Neuronal stem cell (in vitro differentiated cells): Measurements from ENCODE around the gene ACKR4.

Experiments
- DNase-seq: peaks from one replicate; pipeline ENCODE4 v3.0.0-alpha.2; 2013; ENCODE audit warnings: low spot score
- H2AFZ ChIP-seq: one replicate; pipeline ENCODE4 v1.6.1; 2013; ENCODE audit warnings: mild to moderate bottlenecking, low read length, inconsistent platforms
- H2AK5ac ChIP-seq: 2 replicates; pipeline ENCODE4 v1.6.1; 2013; ENCODE audit warnings: low read depth, mild to moderate bottlenecking, inconsistent platforms, low read length, moderate library complexity, mixed read lengths
- H2BK120ac ChIP-seq: 2 replicates; pipeline ENCODE4 v1.6.1; 2013; ENCODE audit warnings: low read depth, mild to moderate bottlenecking, inconsistent platforms, low read length, moderate library complexity, mixed read lengths
- H2BK12ac ChIP-seq: one replicate; pipeline ENCODE4 v1.6.1; 2013; ENCODE audit warnings: low read length, inconsistent platforms
- H2BK15ac ChIP-seq: 2 replicates; pipeline ENCODE4 v1.6.1; 2013; ENCODE audit warnings: mild to moderate bottlenecking, low read length, inconsistent platforms, mixed read lengths
- H2BK5ac ChIP-seq: one replicate; pipeline ENCODE4 v1.6.1; 2013; ENCODE audit warnings: inconsistent platforms, mild to moderate bottlenecking, low read length, moderate library complexity
- H3K14ac ChIP-seq: one replicate; pipeline ENCODE4 v1.6.1; 2013; ENCODE audit warnings: low read length, inconsistent platforms
- H3K18ac ChIP-seq: 2 replicates; pipeline ENCODE4 v1.6.1; 2013; ENCODE audit warnings: low read length, inconsistent platforms
- H3K23ac ChIP-seq: 2 replicates; pipeline ENCODE4 v1.6.1; 2013; ENCODE audit warnings: low read depth, mild to moderate bottlenecking, mixed read lengths, low read length, inconsistent platforms; ENCODE audit not compliant: poor library complexity
- H3K27ac ChIP-seq: replicated peaks from 3 replicates; pipeline ENCODE4 v1.5.1; 2013; ENCODE audit warnings: low read length, inconsistent platforms
- H3K27me3 ChIP-seq, 3 experiments: 2 replicates each; pipeline ENCODE4 v1.6.1; 2013; ENCODE audit warnings: low read length in 3 of 3, mild to moderate bottlenecking in 2 of 3, inconsistent platforms in 1 of 3, low read depth in 1 of 3, mixed read lengths in 1 of 3, moderate library complexity in 1 of 3; ENCODE audit not compliant: control insufficient read depth in 3 of 3, insufficient read depth in 3 of 3
- H3K36me3 ChIP-seq, 2 donors: replicated peaks in 1 of 2; 2 replicates each; pipeline ENCODE4 v1.6.1; 2013; ENCODE audit warnings: low read length in 2 of 2; ENCODE audit not compliant: control insufficient read depth in 2 of 2, insufficient read depth in 2 of 2
- H3K4ac ChIP-seq: 2 replicates; pipeline ENCODE4 v1.6.1; 2013; ENCODE audit warnings: inconsistent platforms, mild to moderate bottlenecking, low read length, moderate library complexity
- H3K4me1 ChIP-seq, 2 donors: 1 replicate in 1 of 2; 2 replicates in 1 of 2; pipeline ENCODE4 v1.6.1; 2013; ENCODE audit warnings: low read length in 2 of 2, low read depth in 1 of 2; ENCODE audit not compliant: control insufficient read depth in 2 of 2, insufficient read depth in 1 of 2
- H3K4me2 ChIP-seq: one replicate; pipeline ENCODE4 v1.6.1; 2013; ENCODE audit warnings: mild to moderate bottlenecking, low read length, inconsistent platforms; ENCODE audit not compliant: insufficient read depth, poor library complexity, severe bottlenecking
- H3K4me3 ChIP-seq, 2 donors: 2 replicates each; pipeline ENCODE4 v1.5.1; 2013; ENCODE audit warnings: low read length in 2 of 2, mild to moderate bottlenecking in 2 of 2, inconsistent platforms in 1 of 2, moderate library complexity in 1 of 2
- H3K79me1 ChIP-seq: one replicate; pipeline ENCODE4 v1.6.1; 2013; ENCODE audit warnings: low read depth, mild to moderate bottlenecking, inconsistent platforms, low read length, moderate library complexity
- H3K9ac ChIP-seq: one replicate; pipeline ENCODE4 v1.6.1; 2013; ENCODE audit warnings: mild to moderate bottlenecking, low read depth, low read length, inconsistent platforms; ENCODE audit not compliant: poor library complexity
- H3K9me3 ChIP-seq, 2 donors: replicated peaks in 1 of 2; 2 replicates each; pipeline versions ENCODE3 to v1.6.1; 2013; ENCODE audit warnings: low read length in 2 of 2, mild to moderate bottlenecking in 2 of 2, inconsistent platforms in 1 of 2, low read depth in 1 of 2, mixed read lengths in 1 of 2, moderate library complexity in 1 of 2; ENCODE audit not compliant: control insufficient read depth in 2 of 2, insufficient read depth in 1 of 2
- H4K8ac ChIP-seq: one replicate; pipeline ENCODE4 v1.6.1; 2013; ENCODE audit warnings: low read depth, mild to moderate bottlenecking, inconsistent platforms, low read length, moderate library complexity
- H4K91ac ChIP-seq: one replicate; pipeline ENCODE4 v1.6.1; 2013; ENCODE audit warnings: low read length, low read depth, mild to moderate bottlenecking, inconsistent platforms; ENCODE audit not compliant: poor library complexity
- WGBS, 2 donors: extraction: QIAGEN DNeasy Blood & Tissue Kit; methylation state at CpG; one replicate each; pipeline ENCODE4 v1.1.7; 2013; ENCODE audit warnings: missing lambda C conversion rate in 2 of 2, mixed read lengths in 1 of 2; ENCODE audit not compliant: insufficient read length in 2 of 2, insufficient replicate concordance in 1 of 2; ENCODE audit errors: extremely low coverage in 2 of 2; 5-methylcytosine and 5-hydroxymethylcytosine counted together

Gene ACKR4

GRCh38 chr3:132573797-132574211 is 23.3 kb upstream of the ACKR4 start:
- H3K4me3 ChIP-seq: no peak overlapping the region
- no peak overlapping the region for H3K27ac ChIP-seq
- H3K36me3 ChIP-seq: peaks cover 1 to 62% of the 10 kb centered on the region in 2 donors
- H2BK12ac ChIP-seq: no peak overlapping the region
- no peak overlapping the region for H3K18ac ChIP-seq
- H3K79me1 ChIP-seq: no peaks in the 10 kb centered on the region
- no peak overlapping the region for H3K9ac ChIP-seq
- WGBS, 2 donors: no CpG with 5 or more reads among the region's 5 CpGs
- H3K4me2 ChIP-seq: no peak overlapping the region
- DNase-seq: no peak
- H4K8ac ChIP-seq: no peak overlapping the region
- no peak overlapping the region for H2BK5ac ChIP-seq
- H4K91ac ChIP-seq: no peak overlapping the region
- no peak overlapping the region for H3K23ac ChIP-seq
- no peak overlapping the region for H3K14ac ChIP-seq
- H3K27me3 ChIP-seq: no peaks in the 10 kb centered on the region
- no peak overlapping the region for H2AFZ ChIP-seq
- H3K9me3 ChIP-seq: peaks cover 3 to 4% of the 10 kb centered on the region in 2 donors
- H3K4ac ChIP-seq: no peak overlapping the region
- no peak overlapping the region for H2BK15ac ChIP-seq
- H2BK120ac ChIP-seq: no peak overlapping the region
- no peaks in the 10 kb centered on the region for H3K4me1 ChIP-seq
- H2AK5ac ChIP-seq: no peak overlapping the region

GRCh38 chr3:132587401-132587800 is 9.7 kb upstream of the ACKR4 start:
- Histone ChIP-seq H3K4ac (no peak overlapping the region), H3K4me1 (no peaks in the 10 kb centered on the region), H3K14ac (no peak overlapping the region)

GRCh38 chr3:132592216-132592615 is 4.9 kb upstream of the ACKR4 start:
- no peak overlapping the region for H3K4me2 ChIP-seq
- H3K36me3 ChIP-seq: peaks cover 0 to 9% of the 10 kb centered on the region in 2 donors
- H3K23ac ChIP-seq: no peak overlapping the region
- H3K9ac ChIP-seq: no peak overlapping the region
- no peak overlapping the region for H3K4me3 ChIP-seq
- no peak overlapping the region for H2BK120ac ChIP-seq
- no peak overlapping the region for H4K91ac ChIP-seq
- no peak overlapping the region for H2AFZ ChIP-seq
- no peaks in the 10 kb centered on the region for H3K9me3 ChIP-seq
- H2BK5ac ChIP-seq: no peak overlapping the region
- H3K79me1 ChIP-seq: no peaks in the 10 kb centered on the region
- no peak overlapping the region for H3K27ac ChIP-seq
- no peak overlapping the region for H2BK12ac ChIP-seq
- no peaks in the 10 kb centered on the region for H3K27me3 ChIP-seq
- no peak overlapping the region for H3K4ac ChIP-seq
- no peak for DNase-seq
- H3K14ac ChIP-seq: no peak overlapping the region
- H2BK15ac ChIP-seq: no peak overlapping the region
- H3K4me1 ChIP-seq: peaks cover 4% of the 10 kb centered on the region in 2 donors
- no peak overlapping the region for H2AK5ac ChIP-seq
- no peak overlapping the region for H3K18ac ChIP-seq
- no peak overlapping the region for H4K8ac ChIP-seq

More at GRCh38 chr3:132587401-132587800, 9.7 kb upstream of the ACKR4 start:
- Histone ChIP-seq H2AK5ac (no peak overlapping the region), H3K18ac (no peak overlapping the region), H3K36me3 (peaks cover 0 to 5% of the 10 kb centered on the region in 2 donors), H3K4me3 (no peak overlapping the region), H3K79me1 (no peaks in the 10 kb centered on the region), H3K23ac (no peak overlapping the region), H4K8ac (no peak overlapping the region), H3K9ac (no peak overlapping the region), H3K9me3 (no peaks in the 10 kb centered on the region), H3K27me3 (no peaks in the 10 kb centered on the region), H2BK12ac (no peak overlapping the region), H2BK15ac (no peak overlapping the region), H4K91ac (no peak overlapping the region), H2BK5ac (no peak overlapping the region), H2AFZ (no peak overlapping the region), H3K27ac (no peak overlapping the region), H2BK120ac (no peak overlapping the region), H3K4me2 (no peak overlapping the region)
- DNase-seq: no peak
- WGBS, 2 donors: no CpG with 5 or more reads among the region's 1 CpG

GRCh38 chr3:132593241-132593946 is 3.7 kb upstream of the ACKR4 start:
- no peak for DNase-seq
- WGBS, 2 donors: no CpG with 5 or more reads among the region's 1 CpG

More at GRCh38 chr3:132593241-132593946, 3.7 kb upstream of the ACKR4 start:
- H3K9ac ChIP-seq: no peak overlapping the region
- no peak overlapping the region for H2BK15ac ChIP-seq
- H3K9me3 ChIP-seq: peaks cover 0 to under 1% of the 10 kb centered on the region in 2 donors
- no peak overlapping the region for H3K18ac ChIP-seq
- H3K4ac ChIP-seq: no peak overlapping the region
- H3K4me1 ChIP-seq: peaks cover 4% of the 10 kb centered on the region in 2 donors
- H3K4me3 ChIP-seq: no peak overlapping the region
- H4K91ac ChIP-seq: no peak overlapping the region
- no peak overlapping the region for H3K27ac ChIP-seq
- no peak overlapping the region for H2AFZ ChIP-seq
- peaks cover under 1 to 13% of the 10 kb centered on the region in 2 donors for H3K36me3 ChIP-seq
- H3K14ac ChIP-seq: no peak overlapping the region
- no peak overlapping the region for H2AK5ac ChIP-seq
- no peak overlapping the region for H2BK5ac ChIP-seq
- no peak overlapping the region for H3K23ac ChIP-seq
- H4K8ac ChIP-seq: no peak overlapping the region
- no peak overlapping the region for H2BK120ac ChIP-seq
- no peaks in the 10 kb centered on the region for H3K27me3 ChIP-seq
- H2BK12ac ChIP-seq: no peak overlapping the region
- H3K79me1 ChIP-seq: no peaks in the 10 kb centered on the region
- no peak overlapping the region for H3K4me2 ChIP-seq
